Measurements from ENCODE around the gene CYP26C1.

DNA sequence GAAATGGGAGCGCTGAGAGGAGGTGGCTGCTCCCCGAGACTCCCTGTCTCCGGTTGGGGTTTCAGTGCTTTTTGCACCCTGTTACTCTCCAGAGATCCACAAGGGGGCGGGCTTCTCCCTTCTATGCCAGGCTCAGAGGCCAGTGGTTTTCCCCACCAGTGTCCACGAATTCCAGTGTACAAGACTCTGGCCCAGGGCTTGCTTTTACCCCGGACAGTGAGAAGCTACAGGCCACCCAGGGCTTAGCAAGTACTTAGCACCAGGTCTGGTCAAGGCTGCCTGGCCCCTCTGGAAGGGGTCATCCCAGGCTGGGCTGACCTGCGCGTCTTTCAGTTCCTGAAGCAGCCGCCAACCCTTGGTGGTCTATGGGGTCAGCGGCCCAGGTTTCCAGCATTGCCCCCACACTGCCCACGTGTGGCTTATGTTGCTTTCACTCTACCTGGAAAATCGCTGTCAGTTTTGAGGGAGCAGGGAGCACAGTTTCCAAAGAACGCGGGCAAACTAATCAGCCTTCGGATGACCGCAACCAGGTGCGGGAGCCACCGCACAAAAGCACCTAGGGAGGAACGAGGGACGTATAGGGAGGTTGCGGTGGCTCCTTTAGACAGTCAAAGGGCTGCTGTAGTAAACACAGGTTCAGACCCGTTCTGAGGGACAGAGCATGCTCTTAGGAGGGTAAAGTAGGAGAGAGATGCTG is 19.9 kb downstream of the CYP26C1 start:
- TF ChIP-seq, protein P1, sequence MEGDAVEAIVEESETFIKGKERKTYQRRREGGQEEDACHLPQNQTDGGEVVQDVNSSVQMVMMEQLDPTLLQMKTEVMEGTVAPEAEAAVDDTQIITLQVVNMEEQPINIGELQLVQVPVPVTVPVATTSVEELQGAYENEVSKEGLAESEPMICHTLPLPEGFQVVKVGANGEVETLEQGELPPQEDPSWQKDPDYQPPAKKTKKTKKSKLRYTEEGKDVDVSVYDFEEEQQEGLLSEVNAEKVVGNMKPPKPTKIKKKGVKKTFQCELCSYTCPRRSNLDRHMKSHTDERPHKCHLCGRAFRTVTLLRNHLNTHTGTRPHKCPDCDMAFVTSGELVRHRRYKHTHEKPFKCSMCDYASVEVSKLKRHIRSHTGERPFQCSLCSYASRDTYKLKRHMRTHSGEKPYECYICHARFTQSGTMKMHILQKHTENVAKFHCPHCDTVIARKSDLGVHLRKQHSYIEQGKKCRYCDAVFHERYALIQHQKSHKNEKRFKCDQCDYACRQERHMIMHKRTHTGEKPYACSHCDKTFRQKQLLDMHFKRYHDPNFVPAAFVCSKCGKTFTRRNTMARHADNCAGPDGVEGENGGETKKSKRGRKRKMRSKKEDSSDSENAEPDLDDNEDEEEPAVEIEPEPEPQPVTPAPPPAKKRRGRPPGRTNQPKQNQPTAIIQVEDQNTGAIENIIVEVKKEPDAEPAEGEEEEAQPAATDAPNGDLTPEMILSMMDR (IDR thresholded peaks at IDR 0.05): peak; percentile 78 to 87 (median 80)
- TF ChIP-seq EP300 (IDR thresholded peaks at IDR 0.05; ENCODE audit: low read depth) (no peak), POLR2A (IDR thresholded peaks at IDR 0.05) (no peak), POLR2AphosphoS5 (IDR thresholded peaks at IDR 0.05) (no peak)
